GM23338 (cell line): Measurements from ENCODE around the gene M1AP. TPM values are rescaled to one million over a fixed set of nuclear protein-coding genes. Genes with fewer than 3 reads are reported as not detected.

Experiments used
- ATAC-seq: fragments of 200-7000 bp; cut with Tn5 transposase; 3 replicates; pipeline ENCODE4 v1.9.1; 2020
- DNase-seq: peaks from one replicate; pipeline ENCODE4 v3.0.0-alpha.2; 2015; ENCODE audit warnings: low spot score
- H2AFZ ChIP-seq: fragments of 200-600 bp; sonication (generic); 2 replicates; pipeline ENCODE4 v1.8.0; 2016; ENCODE audit warnings: antibody characterized with exemption, mild to moderate bottlenecking, moderate library complexity
- H3F3A ChIP-seq: fragments of 200-600 bp; sonication (generic); replicated peaks from 2 replicates; pipeline ENCODE4 v1.8.0; 2017; ENCODE audit warnings: antibody characterized with exemption, mixed run types, low read depth
- H3K27ac ChIP-seq: fragments of 200-600 bp; sonication (generic); 2 replicates; pipeline ENCODE4 v1.6.1; 2016; ENCODE audit warnings: low read depth
- H3K27me3 ChIP-seq: fragments of 200-600 bp; sonication (generic); 2 replicates; pipeline ENCODE4 v1.8.0; 2016; ENCODE audit warnings: mild to moderate bottlenecking, mixed run types, moderate library complexity; ENCODE audit not compliant: insufficient read depth
- H3K36me3 ChIP-seq: fragments of 200-600 bp; sonication (generic); 2 replicates; pipeline ENCODE4 v1.8.0; 2016; ENCODE audit warnings: mild to moderate bottlenecking; ENCODE audit not compliant: insufficient read depth
- H3K4me1 ChIP-seq: fragments of 200-600 bp; sonication (generic); 2 replicates; pipeline ENCODE4 v1.8.0; 2016; ENCODE audit warnings: mild to moderate bottlenecking, moderate library complexity; ENCODE audit not compliant: insufficient read depth
- H3K4me2 ChIP-seq: fragments of 200-600 bp; sonication (generic); 2 replicates; pipeline ENCODE4 v1.7.1; 2017; ENCODE audit warnings: mixed run types
- H3K4me3 ChIP-seq: fragments of 200-600 bp; sonication (generic); 2 replicates; pipeline ENCODE4 v1.6.1; 2016; ENCODE audit warnings: mixed run types
- H3K79me2 ChIP-seq: fragments of 200-600 bp; sonication (generic); replicated peaks from 2 replicates; pipeline ENCODE4 v1.8.0; 2017; ENCODE audit warnings: mild to moderate bottlenecking; ENCODE audit not compliant: insufficient read depth
- H3K9me2 ChIP-seq: fragments of 200-600 bp; sonication (generic); 2 replicates; pipeline ENCODE4 v1.8.0; 2017; ENCODE audit not compliant: insufficient read depth
- H4K20me1 ChIP-seq: fragments of 200-600 bp; sonication (generic); replicated peaks from 2 replicates; pipeline ENCODE4 v1.8.0; 2017; ENCODE audit warnings: mild to moderate bottlenecking; ENCODE audit not compliant: insufficient read depth
- H3K27ac Mint-ChIP-seq: 2 replicates; pipeline ENCODE4 v1.8.0; 2020; ENCODE audit warnings: inconsistent platforms, mild to moderate bottlenecking, moderate library complexity, mixed read lengths
- H3K27me3 Mint-ChIP-seq: 3 replicates; pipeline ENCODE4 v1.8.0; 2022; ENCODE audit warnings: low read depth, mild to moderate bottlenecking, moderate library complexity, mixed read lengths, inconsistent platforms; ENCODE audit not compliant: insufficient read depth, poor library complexity
- H3K36me3 Mint-ChIP-seq: 3 replicates; pipeline ENCODE4 v1.8.0; 2021; ENCODE audit warnings: low read depth, mild to moderate bottlenecking, inconsistent platforms, moderate library complexity, mixed read lengths
- H3K4me1 Mint-ChIP-seq: 3 replicates; pipeline ENCODE4 v1.8.0; 2020; ENCODE audit warnings: mild to moderate bottlenecking, inconsistent platforms, mixed read lengths
- H3K4me3 Mint-ChIP-seq: 3 replicates; pipeline ENCODE4 v1.8.0; 2021; ENCODE audit warnings: moderate library complexity, mild to moderate bottlenecking, inconsistent platforms, mixed read lengths
- H3K9me3 Mint-ChIP-seq: 3 replicates; pipeline ENCODE4 v1.8.0; 2020; ENCODE audit warnings: moderate library complexity, mild to moderate bottlenecking, inconsistent platforms, mixed read lengths
- CREB1 ChIP-seq: fragments of 250-450 bp; sonication (Bioruptor Pico); IDR thresholded peaks from 2 replicates; pipeline ENCODE4 v1.5.0; 2020; ENCODE audit warnings: low read depth, mild to moderate bottlenecking, moderate library complexity
- ETS1 ChIP-seq: IDR thresholded peaks from 2 replicates; pipeline ENCODE4 v1.6.1; 2016; ENCODE audit warnings: antibody characterized with exemption
- EZH2 ChIP-seq: fragments of 200-600 bp; sonication (generic); IDR thresholded peaks from one replicate; pipeline ENCODE4 v1.8.0; 2017; ENCODE audit warnings: antibody characterized with exemption, mild to moderate bottlenecking, low read depth; ENCODE audit not compliant: unreplicated experiment
- EZH2phosphoT487 ChIP-seq: fragments of 200-600 bp; sonication (generic); IDR thresholded peaks from one replicate; pipeline ENCODE4 v1.8.1; 2018; ENCODE audit warnings: antibody characterized with exemption; ENCODE audit not compliant: unreplicated experiment
- JUNB ChIP-seq: IDR thresholded peaks from one replicate; pipeline ENCODE4 v1.6.1; 2016; ENCODE audit warnings: antibody characterized with exemption; ENCODE audit not compliant: unreplicated experiment
- NANOG ChIP-seq: IDR thresholded peaks from 2 replicates; pipeline ENCODE4 v1.6.1; 2016; ENCODE audit warnings: antibody characterized with exemption, borderline replicate concordance
- POLR2AphosphoS5 ChIP-seq: IDR thresholded peaks from 2 replicates; pipeline ENCODE4 v1.6.1; 2016; ENCODE audit warnings: antibody characterized with exemption, low read depth
- REST ChIP-seq: IDR thresholded peaks from one replicate; pipeline ENCODE4 v1.6.1; 2018; ENCODE audit warnings: antibody characterized with exemption; ENCODE audit not compliant: unreplicated experiment
- STAT1 ChIP-seq: IDR thresholded peaks from one replicate; pipeline ENCODE4 v1.6.1; 2016; ENCODE audit warnings: antibody characterized with exemption; ENCODE audit not compliant: unreplicated experiment
- ZNF114 ChIP-seq: fragments of 250-450 bp; sonication (Bioruptor Pico); IDR thresholded peaks from 2 replicates; pipeline ENCODE4 v1.5.0; 2020; ENCODE audit warnings: mild to moderate bottlenecking, moderate library complexity
- ZNF331 ChIP-seq: fragments of 250-450 bp; sonication (Bioruptor Pico); IDR thresholded peaks from 2 replicates; pipeline ENCODE4 v1.5.0; 2020; ENCODE audit warnings: low read depth, mild to moderate bottlenecking, moderate library complexity
- polyA plus RNA-seq: library from polyadenylated mRNA; unstranded; fragments of >200 nt; fragmentation: Nextera tagmentation; extraction: Ambion mirVana; gene quantifications from 2 replicates; pipeline ENCODE4 v1.2.1, GENCODE V29; 2016
- total RNA-seq: library from RNA; depleted of rRNA; stranded (reverse); fragments of >200 nt; shearing (Covaris generic); gene quantifications from 2 replicates; pipeline ENCODE4 v1.2.3, GENCODE V29; 2014
- TF ChIP-seq, protein P1 (sequence below), 2 experiments: fragments of 200-600 bp in 1 of 2; sonication (generic) in 1 of 2; conservative IDR thresholded peaks; 2 replicates each; pipeline versions ENCODE4 v1.5.1 to v1.6.1; 2016 to 2017; ENCODE audit warnings: antibody characterized with exemption in 2 of 2, low read depth in 2 of 2, mild to moderate bottlenecking in 2 of 2, moderate library complexity in 1 of 2
- TF ChIP-seq, protein P2 (sequence below): fragments of 250-450 bp; sonication (Bioruptor Pico); IDR thresholded peaks from 2 replicates; pipeline ENCODE4 v1.5.0; 2020; ENCODE audit warnings: mild to moderate bottlenecking, moderate library complexity

The M1AP gene
- total and polyA plus RNA-seq, 2 experiments from 2014 or later = 5.1 to 12.1 TPM

DNA sequence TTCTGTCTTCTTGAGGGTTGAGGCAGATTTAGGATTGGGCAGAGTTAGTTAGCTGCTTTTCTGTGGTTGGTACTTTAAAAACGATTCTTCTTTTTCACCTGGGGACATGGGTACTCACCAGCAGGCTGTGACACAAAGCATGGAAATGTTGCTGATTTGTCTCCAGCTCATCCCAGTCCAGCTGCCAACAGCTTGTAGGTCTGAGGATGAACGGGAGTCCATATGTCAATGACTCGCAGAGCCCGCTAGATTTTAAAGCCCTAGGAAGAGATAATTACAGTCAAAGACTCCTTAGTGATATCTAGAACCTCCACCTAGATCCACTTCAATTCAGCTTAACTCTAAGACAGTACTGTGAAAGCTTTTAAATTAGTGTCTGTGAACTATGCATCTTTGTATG, 72.8 kb downstream of the M1AP start:
- H2AFZ ChIP-seq = no peak overlapping the region
- H3K27me3 ChIP-seq = no peaks in the 10 kb centered on the region
- H3K27ac ChIP-seq = no peak overlapping the region
- no peak overlapping the region for H3K4me2 ChIP-seq
- Mint-ChIP-seq H3K36me3 (no peaks in the 10 kb centered on the region), H3K4me3 (no peak overlapping the region), H3K27me3 (no peaks in the 10 kb centered on the region), H3K9me3 (no peaks in the 10 kb centered on the region), H3K27ac (no peak overlapping the region), H3K4me1 (peaks cover 7% of the 10 kb centered on the region)
- H3K36me3 ChIP-seq = no peaks in the 10 kb centered on the region
- H3K9me2 ChIP-seq = no peaks in the 10 kb centered on the region
- no peak for TF ChIP-seq POLR2AphosphoS5
- TF ChIP-seq JUNB = no peak
- TF ChIP-seq, protein P1, sequence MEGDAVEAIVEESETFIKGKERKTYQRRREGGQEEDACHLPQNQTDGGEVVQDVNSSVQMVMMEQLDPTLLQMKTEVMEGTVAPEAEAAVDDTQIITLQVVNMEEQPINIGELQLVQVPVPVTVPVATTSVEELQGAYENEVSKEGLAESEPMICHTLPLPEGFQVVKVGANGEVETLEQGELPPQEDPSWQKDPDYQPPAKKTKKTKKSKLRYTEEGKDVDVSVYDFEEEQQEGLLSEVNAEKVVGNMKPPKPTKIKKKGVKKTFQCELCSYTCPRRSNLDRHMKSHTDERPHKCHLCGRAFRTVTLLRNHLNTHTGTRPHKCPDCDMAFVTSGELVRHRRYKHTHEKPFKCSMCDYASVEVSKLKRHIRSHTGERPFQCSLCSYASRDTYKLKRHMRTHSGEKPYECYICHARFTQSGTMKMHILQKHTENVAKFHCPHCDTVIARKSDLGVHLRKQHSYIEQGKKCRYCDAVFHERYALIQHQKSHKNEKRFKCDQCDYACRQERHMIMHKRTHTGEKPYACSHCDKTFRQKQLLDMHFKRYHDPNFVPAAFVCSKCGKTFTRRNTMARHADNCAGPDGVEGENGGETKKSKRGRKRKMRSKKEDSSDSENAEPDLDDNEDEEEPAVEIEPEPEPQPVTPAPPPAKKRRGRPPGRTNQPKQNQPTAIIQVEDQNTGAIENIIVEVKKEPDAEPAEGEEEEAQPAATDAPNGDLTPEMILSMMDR (conservative IDR thresholded peaks at IDR 0.05; ENCODE audit: low read depth in 2 of 2) = no peak
- TF ChIP-seq, protein P2, sequence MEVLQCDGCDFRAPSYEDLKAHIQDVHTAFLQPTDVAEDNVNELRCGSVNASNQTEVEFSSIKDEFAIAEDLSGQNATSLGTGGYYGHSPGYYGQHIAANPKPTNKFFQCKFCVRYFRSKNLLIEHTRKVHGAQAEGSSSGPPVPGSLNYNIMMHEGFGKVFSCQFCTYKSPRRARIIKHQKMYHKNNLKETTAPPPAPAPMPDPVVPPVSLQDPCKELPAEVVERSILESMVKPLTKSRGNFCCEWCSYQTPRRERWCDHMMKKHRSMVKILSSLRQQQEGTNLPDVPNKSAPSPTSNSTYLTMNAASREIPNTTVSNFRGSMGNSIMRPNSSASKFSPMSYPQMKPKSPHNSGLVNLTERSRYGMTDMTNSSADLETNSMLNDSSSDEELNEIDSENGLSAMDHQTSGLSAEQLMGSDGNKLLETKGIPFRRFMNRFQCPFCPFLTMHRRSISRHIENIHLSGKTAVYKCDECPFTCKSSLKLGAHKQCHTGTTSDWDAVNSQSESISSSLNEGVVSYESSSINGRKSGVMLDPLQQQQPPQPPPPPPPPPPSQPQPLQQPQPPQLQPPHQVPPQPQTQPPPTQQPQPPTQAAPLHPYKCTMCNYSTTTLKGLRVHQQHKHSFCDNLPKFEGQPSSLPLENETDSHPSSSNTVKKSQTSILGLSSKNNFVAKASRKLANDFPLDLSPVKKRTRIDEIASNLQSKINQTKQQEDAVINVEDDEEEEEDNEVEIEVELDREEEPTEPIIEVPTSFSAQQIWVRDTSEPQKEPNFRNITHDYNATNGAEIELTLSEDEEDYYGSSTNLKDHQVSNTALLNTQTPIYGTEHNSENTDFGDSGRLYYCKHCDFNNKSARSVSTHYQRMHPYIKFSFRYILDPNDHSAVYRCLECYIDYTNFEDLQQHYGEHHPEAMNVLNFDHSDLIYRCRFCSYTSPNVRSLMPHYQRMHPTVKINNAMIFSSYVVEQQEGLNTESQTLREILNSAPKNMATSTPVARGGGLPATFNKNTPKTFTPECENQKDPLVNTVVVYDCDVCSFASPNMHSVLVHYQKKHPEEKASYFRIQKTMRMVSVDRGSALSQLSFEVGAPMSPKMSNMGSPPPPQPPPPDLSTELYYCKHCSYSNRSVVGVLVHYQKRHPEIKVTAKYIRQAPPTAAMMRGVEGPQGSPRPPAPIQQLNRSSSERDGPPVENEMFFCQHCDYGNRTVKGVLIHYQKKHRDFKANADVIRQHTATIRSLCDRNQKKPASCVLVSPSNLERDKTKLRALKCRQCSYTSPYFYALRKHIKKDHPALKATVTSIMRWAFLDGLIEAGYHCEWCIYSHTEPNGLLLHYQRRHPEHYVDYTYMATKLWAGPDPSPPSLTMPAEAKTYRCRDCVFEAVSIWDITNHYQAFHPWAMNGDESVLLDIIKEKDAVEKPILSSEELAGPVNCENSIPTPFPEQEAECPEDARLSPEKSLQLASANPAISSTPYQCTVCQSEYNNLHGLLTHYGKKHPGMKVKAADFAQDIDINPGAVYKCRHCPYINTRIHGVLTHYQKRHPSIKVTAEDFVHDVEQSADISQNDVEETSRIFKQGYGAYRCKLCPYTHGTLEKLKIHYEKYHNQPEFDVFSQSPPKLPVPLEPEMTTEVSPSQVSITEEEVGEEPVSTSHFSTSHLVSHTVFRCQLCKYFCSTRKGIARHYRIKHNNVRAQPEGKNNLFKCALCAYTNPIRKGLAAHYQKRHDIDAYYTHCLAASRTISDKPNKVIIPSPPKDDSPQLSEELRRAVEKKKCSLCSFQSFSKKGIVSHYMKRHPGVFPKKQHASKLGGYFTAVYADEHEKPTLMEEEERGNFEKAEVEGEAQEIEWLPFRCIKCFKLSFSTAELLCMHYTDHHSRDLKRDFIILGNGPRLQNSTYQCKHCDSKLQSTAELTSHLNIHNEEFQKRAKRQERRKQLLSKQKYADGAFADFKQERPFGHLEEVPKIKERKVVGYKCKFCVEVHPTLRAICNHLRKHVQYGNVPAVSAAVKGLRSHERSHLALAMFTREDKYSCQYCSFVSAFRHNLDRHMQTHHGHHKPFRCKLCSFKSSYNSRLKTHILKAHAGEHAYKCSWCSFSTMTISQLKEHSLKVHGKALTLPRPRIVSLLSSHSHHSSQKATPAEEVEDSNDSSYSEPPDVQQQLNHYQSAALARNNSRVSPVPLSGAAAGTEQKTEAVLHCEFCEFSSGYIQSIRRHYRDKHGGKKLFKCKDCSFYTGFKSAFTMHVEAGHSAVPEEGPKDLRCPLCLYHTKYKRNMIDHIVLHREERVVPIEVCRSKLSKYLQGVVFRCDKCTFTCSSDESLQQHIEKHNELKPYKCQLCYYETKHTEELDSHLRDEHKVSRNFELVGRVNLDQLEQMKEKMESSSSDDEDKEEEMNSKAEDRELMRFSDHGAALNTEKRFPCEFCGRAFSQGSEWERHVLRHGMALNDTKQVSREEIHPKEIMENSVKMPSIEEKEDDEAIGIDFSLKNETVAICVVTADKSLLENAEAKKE (CRISPR knock-in tag) = no peak
- TF ChIP-seq CREB1 (CRISPR knock-in tag) = no peak
- no peak for TF ChIP-seq EZH2phosphoT487
- no peak for TF ChIP-seq NANOG
- TF ChIP-seq EZH2 = no peak
- TF ChIP-seq ZNF331 (CRISPR knock-in tag) = no peak
- TF ChIP-seq ETS1 = no peak
- no peak for TF ChIP-seq REST
- no peak for TF ChIP-seq STAT1
- TF ChIP-seq ZNF114 = no peak
- no peaks in the 10 kb centered on the region for H3K79me2 ChIP-seq
- no peak for ATAC-seq
- no peak for DNase-seq
- no peaks in the 10 kb centered on the region for H3F3A ChIP-seq
- no peaks in the 10 kb centered on the region for H4K20me1 ChIP-seq
- no peak overlapping the region for H3K4me3 ChIP-seq
- H3K4me1 ChIP-seq = no peaks in the 10 kb centered on the region
